Liver (tissue), 3 donors: ENCODE data around the gene CUX1.

ENCODE experiments used
- CTCF ChIP-seq: fragments of 150-350 bp; IDR thresholded peaks from 2 replicates; pipeline ENCODE4 v1.5.1; 2017; ENCODE audit warnings: improper control_type of control experiment, low read depth, low read length; ENCODE audit not compliant: missing input control
- GABPA ChIP-seq, 2 donors: IDR thresholded peaks in 1 of 2; conservative IDR thresholded peaks in 1 of 2; 2 replicates each; pipeline ENCODE4 v1.6.1; 2016; ENCODE audit warnings: antibody characterized with exemption in 2 of 2, mild to moderate bottlenecking in 1 of 2, moderate library complexity in 1 of 2
- RAD21 ChIP-seq, 2 donors: IDR thresholded peaks; 2 replicates each; pipeline ENCODE4 v1.6.1; 2016; ENCODE audit warnings: antibody characterized with exemption in 2 of 2, mild to moderate bottlenecking in 2 of 2
- TAF1 ChIP-seq: conservative IDR thresholded peaks from 2 replicates; pipeline ENCODE4 v1.6.1; 2016; ENCODE audit warnings: antibody characterized with exemption, mild to moderate bottlenecking
- ZBTB33 ChIP-seq: IDR thresholded peaks from 2 replicates; pipeline ENCODE4 v1.6.1; 2016; ENCODE audit warnings: antibody characterized with exemption
- donor health status: healthy.
- donor health status: healthy.

- TF ChIP-seq CTCF (peak; percentile 91), ZBTB33 (no peak), GABPA (IDR thresholded peaks at IDR 0.05 in 1 of 2, conservative IDR thresholded peaks at IDR 0.05 in 1 of 2) (no peak), RAD21 (IDR thresholded peaks at IDR 0.05) (peak; percentile 92 to 96), TAF1 (no peak)
These were observed 454.9 kb downstream of the CUX1 start for GRCh38 chr7:102272075-102272916.
